Adipose tissue (tissue), 3 donors: ENCODE measurements around the gene ECSCR. TPM values are rescaled to one million over a fixed set of nuclear protein-coding genes. Genes with fewer than 3 reads are reported as not detected.
"Not testable (repeated sequence)": the region's sequence is repeated elsewhere in the genome, so short reads cannot be mapped to it uniquely, and the experiment has no call there.

ENCODE experiments used
- H3K27ac ChIP-seq: one replicate; pipeline ENCODE4 v1.5.1; 2013; ENCODE audit warnings: low read depth, low read length
- WGBS, 3 donors: extraction: QIAGEN DNeasy Blood & Tissue Kit; methylation state at CpG; one replicate each; pipeline ENCODE4 v1.1.7; 2013; 5-methylcytosine and 5-hydroxymethylcytosine counted together
- polyA plus RNA-seq, 3 donors: library from polyadenylated mRNA; stranded (reverse); fragments of 200-250 nt; gene quantifications; one replicate each; pipeline ENCODE4 v1.2.3, GENCODE V29; 2013
- donor health status: healthy with polysubstance abuse.
- donor health status: Bipolar disorder and iron deficiency.
- donor health status: healthy.

The ECSCR gene
- polyA plus RNA-seq = 10 to 100 TPM in 2 of 3 donors, 1 to 10 TPM in 1; 8.5 to 80.6 (median 38.8) TPM

- 69 to 78% (median 73%) methylated on average over 10 of the region's 10 CpGs for WGBS, 3 donors
- H3K27ac ChIP-seq = peak within 1 kb of the TSS; percentile 17
Observed at GRCh38 chr5:139462586-139463276, at the start of gene ECSCR. TSS of gene ECSCR (minus strand) at chr5:139462743. CDS start at chr5:139462670, 73 bp downstream.

- not testable (repeated sequence) for H3K27ac ChIP-seq
- 78 to 87% (median 80%) methylated on average over 5 of the region's 5 CpGs for WGBS, 3 donors
Observed at GRCh38 chr5:139504722-139505121, 42.2 kb upstream of the ECSCR start.

- not testable (repeated sequence) for H3K27ac ChIP-seq
- 76 to 83% (median 81%) methylated on average over 15 of the region's 15 CpGs for WGBS, 3 donors
Observed at GRCh38 chr5:139503879-139504278, 41.3 kb upstream of the ECSCR start.

GRCh38 chr5:139503036-139503817, 40.7 kb upstream of the ECSCR start:
- WGBS, 3 donors = 88 to 90% (median 90%) methylated on average over 15 of the region's 15 CpGs

GRCh38 chr5:139501381-139501780, 38.8 kb upstream of the ECSCR start:
- no peak overlapping the region for H3K27ac ChIP-seq
- 77 to 97% (median 87%) methylated on average over 4 of the region's 4 CpGs for WGBS, 3 donors

More at GRCh38 chr5:139503036-139503817, 40.7 kb upstream of the ECSCR start:
- H3K27ac ChIP-seq = not testable (repeated sequence)

GRCh38 chr5:139495638-139496435, 33.3 kb upstream of the ECSCR start:
- H3K27ac ChIP-seq = no peak overlapping the region
- WGBS, 3 donors = 78 to 90% (median 78%) methylated on average over 3 of the region's 3 CpGs

- no peak overlapping the region for H3K27ac ChIP-seq
Observed at GRCh38 chr5:139494832-139495231, 32.3 kb upstream of the ECSCR start.

- 87 to 96% (median 94%) methylated on average over 3 of the region's 3 CpGs for WGBS, 3 donors
- no peak overlapping the region for H3K27ac ChIP-seq
Observed at GRCh38 chr5:139494256-139494655, 31.7 kb upstream of the ECSCR start.

- 19 to 35% (median 22%) methylated on average over 6 of the region's 6 CpGs for WGBS, 3 donors
- no peak overlapping the region for H3K27ac ChIP-seq
Observed at GRCh38 chr5:139492700-139493192, 30.2 kb upstream of the ECSCR start.

GRCh38 chr5:139488260-139488659, 25.7 kb upstream of the ECSCR start:
- 38 to 79% (median 58%) methylated on average over 3 of the region's 3 CpGs for WGBS, 3 donors
- no peak overlapping the region for H3K27ac ChIP-seq

GRCh38 chr5:139486201-139486600, 23.7 kb upstream of the ECSCR start:
- H3K27ac ChIP-seq = no peak overlapping the region
- WGBS, 3 donors = 89 to 91% (median 89%) methylated on average over 7 of the region's 7 CpGs

GRCh38 chr5:139482890-139483208, 20.3 kb upstream of the ECSCR start:
- H3K27ac ChIP-seq = not testable (repeated sequence)
- WGBS, 3 donors = 39 to 81% (median 40%) methylated on average over 6 of the region's 6 CpGs

GRCh38 chr5:139482050-139482889, 19.7 kb upstream of the ECSCR start, which contains the start of gene STING1:
TSS of gene STING1 (minus strand) at chr5:139482758. CDS start at chr5:139481704, 1,054 bp downstream.
- peak within 1 kb of the TSS; percentile 77 for H3K27ac ChIP-seq
- 3 to 44% (median 4%) methylated on average over 19 of the region's 19 CpGs for WGBS, 3 donors

- peak overlapping the region; percentile 77 for H3K27ac ChIP-seq
- WGBS, 3 donors = 19 to 79% (median 22%) methylated on average over 5 of the region's 5 CpGs
Observed at GRCh38 chr5:139481580-139482049, 19.1 kb upstream of the ECSCR start.

- 24 to 65% (median 37%) methylated on average over 12 of the region's 12 CpGs for WGBS, 3 donors
- peak overlapping the region; percentile 13 for H3K27ac ChIP-seq
Observed at GRCh38 chr5:139481122-139481533, 18.6 kb upstream of the ECSCR start.

GRCh38 chr5:139479729-139480128, 17.2 kb upstream of the ECSCR start:
- 94 to 100% (median 95%) methylated on average over 3 to 4 of the region's 4 CpGs for WGBS, 3 donors
- H3K27ac ChIP-seq = not testable (repeated sequence)

- H3K27ac ChIP-seq = not testable (repeated sequence)
- WGBS, 3 donors = 77 to 87% (median 82%) methylated on average over 9 of the region's 9 CpGs
Observed at GRCh38 chr5:139478657-139479423, 16.3 kb upstream of the ECSCR start.
